ENCODE measurements around the gene RSPH3.

Gene RSPH3

GRCh38 chr6:158926414-158926813 lies 73.6 kb downstream of the RSPH3 start:
- no peak for FAIRE-seq

GRCh38 chr6:158924499-158925455 lies 75.2 kb downstream of the RSPH3 start:
- no peak for FAIRE-seq

GRCh38 chr6:158923805-158924498 lies 76.0 kb downstream of the RSPH3 start:
- no peak for FAIRE-seq

All from endometrium (tissue), 2 donors.